CD4-positive, alpha-beta T cell treated with Interleukin-4 for 1 hour (primary cell): Measurements from ENCODE around the gene DPM3.
"Not testable (repeated sequence)": the region's sequence is repeated elsewhere in the genome, so short reads cannot be mapped to it uniquely, and the experiment has no call there.

Experiments used
- DNase-seq, 2 donors: peaks; one replicate each; pipeline ENCODE4 v3.0.0-alpha.2; 2020 to 2022

Gene DPM3

GRCh38 chr1:155155996-155156643, 15.8 kb upstream of the DPM3 start:
- not testable (repeated sequence) for DNase-seq

GRCh38 chr1:155145491-155145890, 5.2 kb upstream of the DPM3 start:
- DNase-seq: no peak

- DNase-seq: no peak
These were observed 1.4 kb upstream of the DPM3 start for GRCh38 chr1:155141749-155142148.

GRCh38 chr1:155140630-155140953, 261 bp upstream of the DPM3 start:
- DNase-seq: no peak

GRCh38 chr1:155137154-155137949, 3.0 kb downstream of the DPM3 start:
- DNase-seq: no peak

GRCh38 chr1:155136748-155137147, 3.6 kb downstream of the DPM3 start:
- DNase-seq: peak; percentile 25 to 27

GRCh38 chr1:155135415-155136028, 4.8 kb downstream of the DPM3 start, which contains the start of gene SLC50A1:
TSS of gene SLC50A1 (plus strand) at chr1:155135852. CDS start at chr1:155135912, 60 bp downstream.
- peak; percentile 93 to 95 for DNase-seq

GRCh38 chr1:155134880-155135414, 5.4 kb downstream of the DPM3 start:
- DNase-seq: peak; percentile 60 to 79

- DNase-seq: no peak
These were observed 6.0 kb downstream of the DPM3 start for GRCh38 chr1:155134322-155134721.

- DNase-seq: no peak
These were observed 6.5 kb downstream of the DPM3 start for GRCh38 chr1:155133799-155134281.

- no peak for DNase-seq
These were observed 8.5 kb downstream of the DPM3 start for GRCh38 chr1:155131856-155132255.

- DNase-seq: no peak
These were observed 9.0 kb downstream of the DPM3 start for GRCh38 chr1:155131285-155131684.

GRCh38 chr1:155130272-155131006, 9.9 kb downstream of the DPM3 start:
- no peak for DNase-seq

- no peak for DNase-seq
These were observed 11.4 kb downstream of the DPM3 start for GRCh38 chr1:155128755-155129473.

- no peak for DNase-seq
These were observed 12.2 kb downstream of the DPM3 start for GRCh38 chr1:155127967-155128754.

- peak; percentile 34 to 41 for DNase-seq
These were observed 13.0 kb downstream of the DPM3 start, which contains the start of gene EFNA1 for GRCh38 chr1:155127105-155127966. TSS of gene EFNA1 (plus strand) at chr1:155127876. CDS start at chr1:155127978, 102 bp downstream.

GRCh38 chr1:155126556-155127104, 13.7 kb downstream of the DPM3 start:
- DNase-seq: peak; percentile 32 to 46

GRCh38 chr1:155125946-155126555, 14.3 kb downstream of the DPM3 start:
- DNase-seq: no peak

- DNase-seq: no peak
These were observed 14.8 kb downstream of the DPM3 start for GRCh38 chr1:155125511-155125945.
